Inflammatory macrophage (primary cell): ENCODE measurements around the gene ABCE1.
A peak's percentile ranks its signal among the peaks of the same experiment; 100 is the strongest.

Source experiments
- DNase-seq, 2 donors: peaks; one replicate each; pipeline ENCODE4 v3.0.0-alpha.2; 2020 to 2022

The ABCE1 gene

DNA sequence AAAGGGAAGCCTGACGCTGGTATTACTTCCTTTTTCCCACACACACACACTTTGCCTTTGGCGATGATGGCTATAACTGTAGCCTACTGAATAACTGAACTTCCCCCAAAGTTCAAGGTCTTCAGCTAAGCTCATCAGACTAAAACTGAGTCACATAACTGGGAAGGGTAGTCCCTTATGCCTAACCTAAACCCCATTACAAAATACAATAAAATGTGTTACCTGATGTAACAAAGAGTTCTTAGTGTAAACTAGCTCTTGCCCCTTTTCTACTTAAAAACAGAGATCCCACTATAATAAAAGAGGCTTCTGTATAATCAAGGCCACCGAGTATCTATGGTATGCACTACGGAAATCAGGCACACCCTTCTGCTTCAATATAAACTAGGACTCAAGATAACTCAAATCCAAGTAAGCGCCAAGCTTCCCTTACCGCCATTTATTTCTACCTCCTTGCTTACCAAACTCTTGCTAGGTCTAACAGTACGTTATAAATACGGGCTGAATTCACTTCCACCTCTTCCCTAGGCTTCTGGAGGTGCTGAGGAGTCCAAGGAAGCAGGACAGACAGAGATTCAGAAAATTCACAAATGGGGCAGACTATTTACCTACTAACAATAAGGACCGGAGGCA, 79.9 kb downstream of the ABCE1 start:
- DNase-seq: peak; percentile 83 to 85

DNA sequence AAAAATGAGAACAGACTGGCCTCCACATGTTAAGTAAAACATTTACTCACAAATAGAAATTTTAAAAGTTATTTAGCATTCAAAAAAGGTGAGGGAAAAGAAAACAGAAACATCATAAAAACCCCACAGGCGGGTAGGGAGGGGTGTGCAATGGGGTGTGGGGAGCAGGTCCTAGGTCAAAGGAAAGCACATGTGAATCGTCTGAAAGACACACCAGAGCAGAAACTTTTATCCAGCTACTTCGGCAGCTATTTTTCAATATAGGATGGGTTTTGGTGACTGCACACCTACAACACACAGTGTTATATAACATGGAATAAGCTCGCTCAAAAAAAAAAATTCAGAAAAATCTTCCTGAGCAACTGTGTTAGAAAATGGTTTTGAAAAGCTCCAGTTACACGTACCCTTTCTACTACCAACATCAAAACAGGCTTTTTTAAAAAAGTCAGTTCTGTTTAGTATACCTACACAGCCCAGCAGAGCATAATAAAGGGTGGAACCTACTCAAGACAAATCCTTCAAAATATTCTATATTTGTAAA, 80.7 kb downstream of the ABCE1 start:
- peak; percentile 6 to 14 for DNase-seq
